IMR-90 (cell line): ENCODE results near the gene HOXA2. TPM values are rescaled to one million over a fixed set of nuclear protein-coding genes. Genes with fewer than 3 reads are reported as not detected.

Source experiments
- ATAC-seq: fragments of 200-7000 bp; cut with Tn5 transposase; 2 replicates; pipeline ENCODE4 v1.9.1; 2020; ENCODE audit warnings: low read depth, mild to moderate bottlenecking, moderate library complexity
- BruUV-seq: library from RNA; stranded (reverse); fragments of 400-500 nt; replicated peaks from 2 replicates; lab custom pipeline; 2021; lab: Mats Ljungman, UMichigan
- CTCF ChIA-PET: fragments of 300-600 bp; formaldehyde crosslinking; extraction: SDS; loops from one replicate; lab custom pipeline; 2021; ENCODE audit warnings: antibody characterized with exemption; lab: Yijun Ruan, JAX
- POLR2A ChIA-PET: fragments of 300-600 bp; sonication (Branson Sonifier 250); formaldehyde crosslinking; loops from one replicate; lab custom pipeline; 2022; ENCODE audit warnings: antibody characterized with exemption; ENCODE audit not compliant: unreplicated experiment; lab: Charles Lee
- DNase-seq: peaks from one replicate; pipeline ENCODE4 v3.0.0; 2013
- H2AFZ ChIP-seq: replicated peaks from 2 replicates; pipeline ENCODE3; 2013; ENCODE audit warnings: low read length, mild to moderate bottlenecking; ENCODE audit not compliant: poor library complexity
- H2AK5ac ChIP-seq: 2 replicates; pipeline ENCODE4 v1.6.1; 2013; ENCODE audit warnings: low read depth, low read length, inconsistent platforms
- H2AK9ac ChIP-seq: replicated peaks from 2 replicates; pipeline ENCODE3; 2013; ENCODE audit warnings: mild to moderate bottlenecking, low read depth, low read length, moderate library complexity; ENCODE audit not compliant: poor library complexity
- H2BK120ac ChIP-seq: 2 replicates; pipeline ENCODE4 v1.6.1; 2013; ENCODE audit warnings: low read depth, low read length, inconsistent platforms
- H2BK15ac ChIP-seq: 3 replicates; pipeline ENCODE4 v1.6.1; 2013; ENCODE audit warnings: low read depth, low read length, inconsistent platforms
- H2BK20ac ChIP-seq: 2 replicates; pipeline ENCODE4 v1.6.1; 2013; ENCODE audit warnings: low read depth, mild to moderate bottlenecking, inconsistent platforms, low read length, moderate library complexity
- H2BK5ac ChIP-seq: 2 replicates; pipeline ENCODE4 v1.6.1; 2013; ENCODE audit warnings: mild to moderate bottlenecking, low read depth, low read length, inconsistent platforms; ENCODE audit not compliant: poor library complexity, severe bottlenecking
- H3K14ac ChIP-seq: replicated peaks from 2 replicates; pipeline ENCODE4 v1.6.1; 2013; ENCODE audit warnings: low read depth, low read length, inconsistent platforms
- H3K18ac ChIP-seq: 2 replicates; pipeline ENCODE4 v1.6.1; 2013; ENCODE audit warnings: low read depth, low read length, control low read depth
- H3K23ac ChIP-seq: 2 replicates; pipeline ENCODE4 v1.6.1; 2013; ENCODE audit warnings: low read depth, low read length, inconsistent platforms
- H3K27ac ChIP-seq: 2 replicates; pipeline ENCODE4 v1.5.1; 2013; ENCODE audit warnings: mild to moderate bottlenecking, control low read depth, low read length; ENCODE audit not compliant: insufficient read depth
- H3K27me3 ChIP-seq: 2 replicates; pipeline ENCODE4 v1.6.1; 2013; ENCODE audit warnings: low read length; ENCODE audit not compliant: control insufficient read depth, insufficient read depth
- H3K36me3 ChIP-seq: 2 replicates; pipeline ENCODE4 v1.6.1; 2013; ENCODE audit warnings: low read length, mixed read lengths; ENCODE audit not compliant: control insufficient read depth, insufficient read depth
- H3K4ac ChIP-seq: 2 replicates; pipeline ENCODE4 v1.6.1; 2013; ENCODE audit warnings: low read depth, low read length, inconsistent platforms
- H3K4me1 ChIP-seq: 2 replicates; pipeline ENCODE4 v1.6.1; 2013; ENCODE audit warnings: low read length, mixed read lengths; ENCODE audit not compliant: control insufficient read depth, insufficient read depth
- H3K4me2 ChIP-seq: 2 replicates; pipeline ENCODE4 v1.6.1; 2013; ENCODE audit warnings: low read depth, mild to moderate bottlenecking, control low read depth, low read length, moderate library complexity
- H3K4me3 ChIP-seq: 2 replicates; pipeline ENCODE4 v1.5.1; 2013; ENCODE audit warnings: low read depth, mild to moderate bottlenecking, control low read depth, low read length, moderate library complexity; ENCODE audit not compliant: insufficient read depth
- H3K56ac ChIP-seq: 2 replicates; pipeline ENCODE4 v1.6.1; 2013; ENCODE audit warnings: low read length, inconsistent platforms; ENCODE audit not compliant: insufficient read depth; ENCODE audit errors: extremely low read depth
- H3K79me1 ChIP-seq, 2 experiments: 2 replicates each; pipeline ENCODE4 v1.6.1; 2013; ENCODE audit warnings: low read length in 2 of 2, inconsistent platforms in 1 of 2, low read depth in 1 of 2
- H3K9ac ChIP-seq: 2 replicates; pipeline ENCODE4 v1.6.1; 2013; ENCODE audit warnings: low read depth, low read length, control low read depth
- H3K9me1 ChIP-seq: 2 replicates; pipeline ENCODE4 v1.6.1; 2013; ENCODE audit warnings: low read length, inconsistent platforms; ENCODE audit not compliant: insufficient read depth
- H3K9me3 ChIP-seq: 2 replicates; pipeline ENCODE4 v1.6.1; 2013; ENCODE audit warnings: low read length; ENCODE audit not compliant: control insufficient read depth, insufficient read depth
- H4K20me1 ChIP-seq: 2 replicates; pipeline ENCODE4 v1.6.1; 2013; ENCODE audit warnings: low read length, inconsistent platforms; ENCODE audit not compliant: insufficient read depth
- H4K5ac ChIP-seq: 2 replicates; pipeline ENCODE4 v1.6.1; 2013; ENCODE audit warnings: mild to moderate bottlenecking, low read depth, low read length, control low read depth
- H4K8ac ChIP-seq, 2 experiments: 2 replicates each; pipeline ENCODE4 v1.6.1; 2013; ENCODE audit warnings: low read depth in 2 of 2, low read length in 2 of 2, control low read depth in 1 of 2, inconsistent platforms in 1 of 2
- H4K91ac ChIP-seq: 2 replicates; pipeline ENCODE4 v1.6.1; 2013; ENCODE audit warnings: low read depth, low read length, inconsistent platforms; ENCODE audit not compliant: insufficient read depth
- BHLHE40 ChIP-seq: fragments of 150-350 bp; IDR thresholded peaks from 2 replicates; pipeline ENCODE4 v1.6.1; 2016; ENCODE audit warnings: mild to moderate bottlenecking, low read depth, low read length
- CHD1 ChIP-seq: IDR thresholded peaks from 2 replicates; pipeline ENCODE4 v1.6.1; 2012; ENCODE audit warnings: low read depth, low read length, improper control_type of control experiment
- CTCF ChIP-seq: conservative IDR thresholded peaks from 2 replicates; pipeline ENCODE4 v1.5.1; 2012; ENCODE audit warnings: mild to moderate bottlenecking, low read depth, low read length, improper control_type of control experiment
- ELK1 ChIP-seq: fragments of 150-350 bp; IDR thresholded peaks from 2 replicates; pipeline ENCODE4 v1.6.1; 2016; ENCODE audit warnings: low read depth, mild to moderate bottlenecking, low read length, moderate library complexity, borderline replicate concordance
- FOS ChIP-seq: fragments of 150-350 bp; IDR thresholded peaks from 2 replicates; pipeline ENCODE4 v1.6.1; 2016; ENCODE audit warnings: low read depth, low read length
- MAFK ChIP-seq: IDR thresholded peaks from 2 replicates; pipeline ENCODE4 v1.6.1; 2012; ENCODE audit warnings: low read depth, low read length, improper control_type of control experiment
- MAZ ChIP-seq: IDR thresholded peaks from 2 replicates; pipeline ENCODE4 v1.6.1; 2012; ENCODE audit warnings: low read depth, mild to moderate bottlenecking, low read length, improper control_type of control experiment, moderate library complexity, borderline replicate concordance
- MXI1 ChIP-seq: IDR thresholded peaks from 2 replicates; pipeline ENCODE4 v1.6.1; 2012; ENCODE audit warnings: low read depth, mild to moderate bottlenecking, low read length, moderate library complexity, borderline replicate concordance
- NFE2L2 ChIP-seq: fragments of 150-350 bp; IDR thresholded peaks from 2 replicates; pipeline ENCODE4 v1.6.1; 2016; ENCODE audit warnings: low read depth, mild to moderate bottlenecking, low read length
- POLR2A ChIP-seq: IDR thresholded peaks from 2 replicates; pipeline ENCODE4 v1.6.1; 2012; ENCODE audit warnings: mild to moderate bottlenecking, low read depth, low read length
- RCOR1 ChIP-seq: IDR thresholded peaks from 2 replicates; pipeline ENCODE4 v1.6.1; 2012; ENCODE audit warnings: mild to moderate bottlenecking, low read length, improper control_type of control experiment; ENCODE audit not compliant: insufficient replicate concordance
- RFX5 ChIP-seq: IDR thresholded peaks from 2 replicates; pipeline ENCODE4 v1.8.0; 2012; ENCODE audit warnings: low read depth, mild to moderate bottlenecking, low read length, moderate library complexity
- SMC3 ChIP-seq: fragments of 150-350 bp; IDR thresholded peaks from 2 replicates; pipeline ENCODE4 v1.6.1; 2016; ENCODE audit warnings: low read depth, mild to moderate bottlenecking, antibody characterized with exemption, low read length, moderate library complexity
- USF2 ChIP-seq: fragments of 150-350 bp; IDR thresholded peaks from 2 replicates; pipeline ENCODE4 v1.6.1; 2017; ENCODE audit warnings: mild to moderate bottlenecking, antibody characterized with exemption, low read length, low read depth
- WGBS, 2 experiments: methylation state at CpG; one replicate each; pipeline versions ENCODE4 v1.1.5 to v1.1.7; 2013; ENCODE audit warnings: missing lambda C conversion rate in 2 of 2; ENCODE audit not compliant: insufficient read length in 1 of 2; ENCODE audit errors: extremely low coverage in 2 of 2; 5-methylcytosine and 5-hydroxymethylcytosine counted together
- dilution Hi-C: fragments of 300-500 bp; cut with HindIII; formaldehyde crosslinking; loops from one replicate; pipeline ENCODE4 v1.14.3; 2018; ENCODE audit warnings: low sequenced_read_pairs; ENCODE audit not compliant: unreplicated experiment
- in situ Hi-C: fragments of 300-500 bp; cut with MboI; formaldehyde crosslinking; loops from 3 replicates; pipeline ENCODE4 v1.14.3; 2019; ENCODE audit warnings: low sequenced_read_pairs, inconsistent platforms, mixed read lengths
- intact Hi-C: fragments of 100-400 bp; cut with micrococcal nuclease; formaldehyde crosslinking; loops from 2 replicates; pipeline ENCODE4 v1.10.0; 2022
- polyA plus RNA-seq, 3 experiments: library from polyadenylated mRNA; depleted of rRNA; stranded (reverse); fragments of >200 nt; gene quantifications; 2 replicates each; pipeline ENCODE4 v1.2.3, GENCODE V29; 2012; ENCODE audit warnings: low replicate concordance in 1 of 3
- total RNA-seq: library from RNA; depleted of rRNA; stranded (reverse); fragments of >200 nt; gene quantifications from 2 replicates; pipeline ENCODE4 v1.2.3, GENCODE V29; 2012

The HOXA2 gene
- total and polyA plus RNA-seq, 2 of the 4 experiments (the other 2 are of a cell fraction) = 1.6 to 3.9 TPM

GRCh38 chr7:27100694-27101170, 1.8 kb downstream of the HOXA2 start:
- H3K4me2 ChIP-seq = peak overlapping the region; percentile 97
- H3K4me3 ChIP-seq = peak overlapping the region; percentile 52
- H3K18ac ChIP-seq = peak overlapping the region; percentile 93
- in situ Hi-C loops (loop anchor here (5.0 to 10.0 kb wide), 4 partner anchors 42 to 1238 kb away; partner anchors contain the start of gene HOXA5), dilution Hi-C loops (no loop called here), intact Hi-C loops (loop anchor here (2.0 kb wide), 1 partner anchor 14 kb away; no protein-coding TSS in a partner anchor)
- H3K14ac ChIP-seq = peak overlapping the region; percentile 40
- H4K20me1 ChIP-seq = peaks cover 13% of the 10 kb centered on the region
- H3K9me3 ChIP-seq = no peaks in the 10 kb centered on the region
- peak overlapping the region; percentile 19 for H2AFZ ChIP-seq
- no TSS peak for BruUV-seq
- H3K23ac ChIP-seq = peak overlapping the region; percentile 91
- H3K4me1 ChIP-seq = peaks cover 29% of the 10 kb centered on the region
- TF ChIP-seq RCOR1 (no peak), NFE2L2 (no peak), RFX5 (no peak), BHLHE40 (no peak), USF2 (no peak), MXI1 (no peak), CHD1 (no peak), FOS (no peak), POLR2A (no peak), MAZ (no peak), MAFK (no peak), ELK1 (no peak), SMC3 (no peak), CTCF (no peak)
- H2AK5ac ChIP-seq = peak overlapping the region; percentile 76; the same call in 1 of the 2 replicates
- DNase-seq (peak; percentile 54), ATAC-seq (no peak)
- peak overlapping the region; percentile 2; the same call in 1 of the 2 replicates for H2BK20ac ChIP-seq
- H2BK15ac ChIP-seq = peak overlapping the region; percentile 39; the same call in 1 of the 3 replicates
- H3K9me1 ChIP-seq = no peaks in the 10 kb centered on the region
- H4K5ac ChIP-seq = peak overlapping the region; percentile 75
- peak overlapping the region; percentile 93 for H3K9ac ChIP-seq
- H2AK9ac ChIP-seq = peak overlapping the region; percentile 70
- ChIA-PET CTCF (interaction anchor here (0.8 to 1.0 kb wide), 2 partner anchors 14 to 26 kb away, joined by 4 read pairs; no protein-coding TSS in a partner anchor), POLR2A (interaction anchor here (1.2 to 1.5 kb wide), 2 partner anchors 15 to 18 kb away, joined by 3 read pairs; no protein-coding TSS in a partner anchor)
- H3K27ac ChIP-seq = peak overlapping the region; percentile 96
- peak overlapping the region; percentile 74 for H3K4ac ChIP-seq
- 0% methylated on average over 5 of the region's 8 CpGs; no CpG with 5 or more reads in 1 of the 2 experiments for WGBS, 2 experiments
- H2BK5ac ChIP-seq = peak overlapping the region; percentile 95
- H3K27me3 ChIP-seq = no peaks in the 10 kb centered on the region
- peaks cover 10% of the 10 kb centered on the region for H3K36me3 ChIP-seq
- H4K8ac ChIP-seq = peak overlapping the region; percentile 54 to 76; a peak in 3 of 4 replicates
- H4K91ac ChIP-seq = peak overlapping the region; percentile 81
- H2BK120ac ChIP-seq = peak overlapping the region; percentile 42
- peak overlapping the region; percentile 86 for H3K56ac ChIP-seq
- peaks cover 0 to 26% of the 10 kb centered on the region in 2 experiments; a peak in 2 of 4 replicates for H3K79me1 ChIP-seq
